Measurements from ENCODE around the gene ELMOD3.
"Not testable (repeated sequence)": the region's sequence is repeated elsewhere in the genome, so short reads cannot be mapped to it uniquely, and the experiment has no call there.

Gene ELMOD3

DNA sequence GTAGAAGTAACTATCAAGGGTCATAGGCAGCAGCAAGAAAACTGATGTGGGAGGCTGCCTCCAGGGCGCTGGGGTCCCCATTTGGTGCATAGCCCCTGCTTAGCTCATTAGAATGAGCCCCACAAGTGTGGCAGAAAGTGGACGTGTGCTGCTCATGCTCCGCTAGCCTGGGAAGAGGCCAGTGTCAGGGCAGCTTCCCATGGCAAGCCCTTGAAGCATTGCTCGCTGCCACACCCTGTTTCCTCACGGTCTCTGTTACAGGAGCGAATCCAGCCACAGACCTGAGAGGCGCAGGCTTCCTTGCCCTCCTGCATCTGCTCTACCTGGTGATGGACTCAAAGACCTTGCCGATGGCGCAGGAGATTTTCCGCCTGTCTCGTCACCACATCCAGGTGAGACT is 22.5 kb downstream of the ELMOD3 start:
- no peak for DNase-seq

DNA sequence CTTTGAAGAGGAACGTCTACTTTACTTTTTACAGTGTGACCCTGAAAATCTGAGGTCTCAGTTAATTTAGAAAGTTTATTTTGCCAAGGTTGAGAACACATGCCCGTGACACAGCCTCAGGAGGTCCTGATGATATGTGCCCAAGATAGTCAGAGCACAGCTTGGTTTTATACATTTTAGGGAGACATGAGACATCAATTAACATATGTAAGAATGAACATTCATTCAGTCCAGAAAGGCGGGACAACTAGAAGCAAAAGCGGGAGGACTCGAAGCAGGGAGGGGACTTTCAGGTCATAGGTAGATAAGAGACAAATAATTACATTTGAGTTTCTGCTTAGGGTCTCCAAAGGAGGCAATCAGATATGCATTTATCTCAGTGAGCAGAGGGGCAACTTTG is 23.7 kb downstream of the ELMOD3 start:
- no peak for DNase-seq

DNA sequence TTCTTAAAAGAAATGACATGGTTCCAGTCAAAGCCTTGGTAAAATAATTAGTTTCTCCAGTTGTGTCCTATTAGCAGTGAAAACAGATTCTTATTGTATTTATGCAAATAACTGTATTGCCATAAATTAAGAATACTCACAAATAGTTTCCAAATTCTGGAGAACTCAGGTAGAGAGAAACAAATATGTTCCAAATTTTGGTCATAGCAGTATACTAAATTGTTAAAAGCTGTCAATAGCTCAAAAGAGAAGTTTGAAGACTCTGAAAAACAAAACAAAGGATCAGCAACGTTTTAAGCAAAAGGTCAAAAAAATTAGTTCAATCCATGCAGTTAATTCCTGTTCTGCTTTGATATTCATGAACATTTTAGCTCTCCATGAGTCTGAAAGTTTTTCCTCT is 25.5 kb downstream of the ELMOD3 start:
- DNase-seq, result no peak

DNA sequence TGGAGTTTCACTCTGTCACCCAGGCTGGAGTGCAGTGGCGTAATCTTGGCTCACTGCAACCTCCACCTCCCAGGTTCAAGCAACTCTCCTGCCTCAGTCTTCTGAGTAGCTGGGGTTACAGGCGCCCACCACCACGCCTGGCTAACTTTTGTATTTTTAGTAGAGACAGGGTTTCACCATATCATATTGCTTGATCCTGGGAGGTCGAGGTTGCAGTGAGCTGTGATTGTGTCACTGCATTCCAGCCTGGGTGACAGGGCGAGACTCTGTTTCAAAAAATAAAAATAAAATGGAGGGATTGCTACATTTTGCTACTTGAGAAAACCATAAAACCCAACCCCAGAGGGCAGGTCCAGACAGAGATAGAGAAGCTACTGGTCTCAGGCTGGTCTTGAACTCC is 28.6 kb downstream of the ELMOD3 start:
- not testable (repeated sequence) for DNase-seq

DNA sequence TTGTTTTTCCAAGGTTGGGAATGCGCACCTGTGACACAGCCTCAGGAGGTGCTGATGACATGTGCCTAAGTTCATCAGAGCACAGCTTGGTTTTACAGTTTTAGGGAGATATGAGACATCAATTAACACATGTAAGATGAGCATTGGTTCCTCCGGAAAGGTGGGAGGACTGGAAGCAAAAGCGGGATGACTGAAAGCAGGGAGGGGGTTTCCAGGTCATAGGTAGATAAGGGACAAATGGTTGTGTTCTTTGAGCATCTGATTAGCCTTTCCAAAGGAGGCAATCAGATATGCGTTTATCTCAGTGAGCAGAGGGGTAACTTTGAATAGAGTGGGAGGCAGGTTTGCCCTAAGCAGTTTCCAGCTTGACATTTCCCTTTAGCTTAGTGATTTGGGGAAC is 29.3 kb downstream of the ELMOD3 start:
- DNase-seq, result no peak

DNA sequence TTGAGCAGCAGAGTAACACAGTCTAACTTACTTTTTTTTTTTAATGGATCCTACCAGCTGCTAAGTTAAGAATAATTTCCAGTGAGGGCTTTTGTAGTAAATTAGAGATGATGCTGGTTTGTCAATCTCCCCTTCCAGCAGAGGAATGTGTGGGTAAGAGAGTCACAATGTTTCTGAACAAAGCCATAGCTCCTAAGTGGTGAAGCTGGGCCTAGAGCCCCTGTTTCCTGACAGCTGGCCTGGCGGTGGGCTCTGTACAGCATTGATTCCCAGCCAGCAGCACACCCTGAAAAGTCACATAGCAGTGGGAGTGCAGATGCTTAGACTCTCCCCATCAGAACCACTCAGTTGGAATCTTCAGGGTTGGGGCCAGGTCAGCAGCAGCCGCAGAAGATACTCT is 31.2 kb downstream of the ELMOD3 start:
- DNase-seq, result no peak

DNA sequence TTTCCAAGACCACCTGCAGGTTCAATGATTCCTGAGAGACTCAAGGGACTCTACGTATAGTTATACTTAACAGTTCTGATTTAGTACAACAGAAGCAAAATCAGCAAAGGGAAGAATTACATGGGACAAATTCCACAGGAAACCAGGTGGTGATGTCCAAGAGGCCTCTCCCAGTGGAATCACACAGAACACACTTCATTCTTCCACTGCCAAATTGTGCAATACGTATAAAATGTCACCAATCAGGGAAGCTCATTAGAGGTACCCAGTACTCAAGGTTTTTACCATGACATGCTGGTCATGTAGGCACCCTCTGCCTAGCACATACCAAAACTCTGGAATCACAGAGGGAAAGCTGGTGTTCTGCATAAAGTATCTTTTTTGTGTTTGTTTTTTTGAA is 33.2 kb downstream of the ELMOD3 start:
- no peak for DNase-seq

DNA sequence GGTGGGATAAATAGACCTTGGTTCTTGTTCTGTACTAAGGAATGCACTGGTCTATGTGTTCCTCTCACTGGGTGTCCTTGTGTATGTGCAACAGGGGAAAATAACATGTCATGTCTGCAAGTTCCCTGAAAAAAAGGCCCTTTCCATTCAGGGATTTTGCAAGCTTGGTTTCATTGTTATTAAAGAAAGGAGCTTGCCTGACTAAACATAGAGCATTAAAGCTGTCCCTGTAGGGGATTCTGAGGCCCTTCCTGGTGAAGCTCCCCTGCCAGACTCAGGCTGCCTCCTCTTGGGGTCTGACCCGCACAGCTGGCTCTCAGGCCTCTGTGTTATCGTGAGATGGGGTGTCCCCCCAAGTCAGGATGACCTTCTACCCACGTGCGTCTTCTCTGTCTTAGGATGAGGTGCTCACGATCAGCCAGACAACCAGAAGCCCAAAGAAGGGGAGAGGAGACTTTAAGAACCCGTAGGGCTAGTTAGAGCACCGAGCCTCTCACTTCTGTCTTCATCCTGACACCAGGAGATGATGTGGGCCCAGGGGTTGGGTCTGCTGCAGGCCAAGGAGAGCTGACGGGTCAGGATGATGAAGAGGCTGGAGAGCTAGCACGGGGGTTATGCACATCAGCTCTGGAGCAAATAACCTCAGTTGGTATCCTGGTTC is 34.4 kb downstream of the ELMOD3 start:
- DNase-seq, result no peak

DNA sequence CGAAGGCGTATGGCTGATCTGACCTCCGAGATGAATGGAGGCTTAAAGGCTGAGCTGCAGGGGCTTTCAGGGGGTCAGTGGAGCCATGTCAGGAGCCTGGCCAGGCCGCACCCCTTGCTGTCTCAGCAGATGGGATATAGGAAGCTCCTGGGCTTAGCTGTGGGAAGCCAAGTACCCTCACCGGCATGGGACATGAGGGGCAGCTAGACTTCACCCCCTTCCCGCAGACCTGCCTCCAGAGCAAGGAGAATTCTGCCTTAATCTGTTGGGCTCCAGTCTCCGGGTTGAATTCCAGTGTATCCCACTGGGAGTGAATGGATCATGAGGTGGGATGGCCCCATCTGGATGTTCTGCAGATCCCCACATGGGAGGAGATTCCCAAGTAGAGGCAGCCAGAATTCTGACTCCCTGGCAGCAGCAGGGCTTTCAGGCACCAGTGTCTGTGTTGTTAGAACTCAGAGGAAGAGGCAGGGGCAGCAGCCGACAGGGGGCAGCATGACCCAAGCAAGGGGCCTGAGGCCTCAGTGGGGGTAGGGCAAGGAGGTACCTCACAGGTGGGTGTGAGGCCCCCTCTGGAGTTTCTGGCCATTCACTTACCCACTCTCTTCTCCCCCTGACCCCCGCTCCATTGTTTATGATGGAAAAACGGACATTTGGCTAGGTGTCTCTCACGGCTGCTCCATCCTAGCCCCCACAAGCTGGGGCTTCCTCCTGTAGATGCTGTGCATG is 36.5 kb downstream of the ELMOD3 start:
- peak; percentile 57 for DNase-seq

DNA sequence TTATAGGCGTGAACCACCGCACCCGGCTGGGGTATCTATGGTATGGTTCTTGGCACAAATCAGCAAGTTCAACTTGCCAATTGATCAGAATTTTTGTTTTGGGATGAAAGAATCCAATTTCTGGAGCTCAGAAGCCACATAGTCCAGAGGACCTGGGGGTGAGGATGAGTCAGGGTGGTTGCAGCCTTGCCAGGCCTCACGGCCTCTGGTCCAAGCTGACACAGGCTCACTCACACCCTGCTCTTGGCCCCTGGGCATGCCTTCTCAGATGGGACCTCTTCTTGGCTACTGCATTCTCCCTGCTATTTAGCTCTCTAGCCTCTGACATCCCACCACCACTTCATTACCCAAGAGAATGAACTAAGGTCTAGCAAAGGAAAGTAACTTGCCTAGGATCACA is 39.3 kb downstream of the ELMOD3 start:
- no peak for DNase-seq

DNA sequence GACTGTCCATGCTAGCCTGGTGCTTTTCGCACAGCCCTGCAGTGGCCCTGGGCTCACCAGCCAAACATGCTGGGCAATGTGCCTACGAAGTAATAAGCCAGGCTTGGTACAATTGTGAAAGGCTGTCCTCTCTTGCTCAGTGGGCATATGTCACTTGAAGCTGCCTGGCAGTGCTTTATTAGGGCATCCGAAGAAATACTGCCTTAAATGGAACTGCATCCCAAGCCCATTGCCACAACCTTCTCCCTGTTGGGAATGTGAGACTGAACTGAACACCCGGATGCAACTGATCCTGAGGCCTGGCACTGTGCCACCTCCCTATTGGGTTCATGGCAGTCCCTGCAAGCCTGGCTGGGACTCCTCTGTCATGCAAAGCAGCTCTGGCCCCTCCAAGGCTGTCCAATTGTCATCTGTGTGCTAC is 39.7 kb downstream of the ELMOD3 start:
- DNase-seq, result no peak

DNA sequence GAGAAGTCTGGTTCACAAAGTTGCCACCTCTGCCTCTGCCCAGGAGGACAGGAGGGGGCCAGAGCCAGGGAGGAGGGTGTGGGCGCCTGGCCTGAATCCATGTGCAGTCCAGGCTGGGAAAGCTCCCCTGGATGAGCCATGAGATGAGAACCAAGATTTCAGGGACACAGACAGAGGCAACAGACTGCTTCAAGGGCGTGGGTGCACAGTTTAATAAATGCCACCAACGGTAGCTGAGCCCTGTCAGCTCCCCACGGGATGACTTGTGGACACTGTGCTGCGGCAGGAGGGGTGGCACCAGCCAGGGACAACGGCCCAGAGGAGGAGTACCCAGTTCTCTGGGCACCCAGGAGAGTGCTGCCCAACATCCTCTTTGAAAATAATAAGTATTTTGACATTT is 40.4 kb downstream of the ELMOD3 start:
- no peak for DNase-seq

DNA sequence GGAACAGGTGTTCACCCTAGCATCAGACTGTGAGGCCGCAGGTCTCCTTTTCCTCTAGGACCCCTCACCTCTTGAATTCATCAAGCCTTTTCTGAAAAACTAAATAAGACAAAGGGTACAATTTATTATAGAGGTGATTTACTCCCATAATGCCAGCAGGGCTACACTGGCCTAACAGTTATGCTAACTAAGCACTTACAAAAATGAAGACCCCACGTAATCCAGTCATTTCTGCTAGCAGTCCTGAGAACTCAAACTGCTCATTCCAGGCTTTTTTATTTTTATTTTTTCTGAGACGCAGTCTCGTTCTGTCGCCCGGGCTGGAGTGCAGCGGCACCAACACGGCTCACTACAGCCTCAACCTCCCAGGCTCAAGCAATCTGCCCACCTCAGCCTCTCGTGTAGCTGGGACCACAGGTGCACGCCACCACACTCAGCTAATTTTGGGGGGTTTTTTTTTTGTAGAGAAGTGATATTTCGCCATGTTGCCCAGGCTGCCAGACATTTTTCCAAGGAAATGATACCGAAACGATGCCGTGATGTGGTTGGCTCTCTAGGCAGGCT is 41.4 kb downstream of the ELMOD3 start:
- no peak for DNase-seq

DNA sequence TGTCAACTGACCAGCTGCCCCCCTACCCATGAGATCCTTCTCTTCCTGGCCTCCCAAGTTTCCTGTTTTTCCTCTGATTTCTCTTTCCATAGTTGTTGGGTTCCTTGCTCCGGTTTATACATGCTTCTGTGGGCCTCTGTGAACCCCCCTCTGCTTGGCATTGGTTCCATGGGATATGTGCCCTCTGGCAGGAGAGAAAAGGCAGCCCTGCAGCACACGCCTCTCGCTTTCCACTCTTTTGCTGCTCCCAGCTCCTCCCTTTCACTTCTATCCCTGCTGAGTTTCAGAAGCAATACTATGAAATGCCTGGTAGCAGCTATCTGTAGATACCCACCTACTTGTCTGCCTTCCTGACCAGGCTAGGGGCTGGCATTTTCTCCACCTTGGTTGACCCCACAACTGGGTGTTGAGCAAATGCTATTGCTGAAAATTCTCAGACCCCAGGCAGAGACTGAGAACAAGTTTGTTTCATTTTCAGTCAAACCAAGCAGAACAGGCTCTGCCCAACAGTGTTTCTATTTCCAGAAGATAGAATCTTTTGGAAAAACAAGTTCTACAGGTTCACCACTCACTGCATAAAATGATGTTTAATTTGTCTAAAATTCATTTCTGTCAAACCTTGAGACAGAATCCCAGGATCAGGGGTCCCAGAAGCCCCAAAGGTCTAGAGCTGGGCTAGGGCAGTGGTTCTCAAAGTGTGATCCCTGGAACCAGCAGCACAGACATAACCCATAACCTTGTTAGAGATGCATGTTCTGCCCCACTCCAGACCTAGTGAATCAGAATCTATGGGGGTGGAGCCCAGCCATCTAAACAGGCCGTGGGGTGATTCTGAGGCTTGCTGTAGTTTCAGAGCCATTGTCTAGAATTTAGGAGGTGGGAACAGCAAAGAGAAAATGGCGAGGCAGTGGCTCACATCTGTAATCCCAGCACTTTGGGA is 42.2 kb downstream of the ELMOD3 start:
- DNase-seq, result no peak

DNA sequence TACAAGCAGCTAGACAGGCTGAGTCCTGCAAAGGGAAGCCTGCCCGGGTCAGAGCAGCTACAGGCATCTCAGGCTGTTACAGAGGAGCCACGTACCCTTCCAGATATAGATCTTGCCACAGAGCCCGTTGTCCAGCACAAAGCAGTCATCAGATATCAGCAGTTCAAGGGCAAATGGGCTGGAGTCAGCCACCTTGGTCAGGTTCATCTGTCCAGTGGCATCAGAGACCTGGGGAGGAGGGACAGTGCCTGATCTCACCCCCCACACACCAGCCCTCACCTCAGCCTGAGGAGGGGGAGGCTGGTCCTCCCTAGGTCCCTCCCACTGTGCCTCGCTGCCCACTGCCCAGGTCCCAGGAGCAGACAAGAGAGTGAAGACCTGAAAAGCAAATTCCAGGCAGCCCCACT is 43.4 kb downstream of the ELMOD3 start:
- no peak for DNase-seq

DNA sequence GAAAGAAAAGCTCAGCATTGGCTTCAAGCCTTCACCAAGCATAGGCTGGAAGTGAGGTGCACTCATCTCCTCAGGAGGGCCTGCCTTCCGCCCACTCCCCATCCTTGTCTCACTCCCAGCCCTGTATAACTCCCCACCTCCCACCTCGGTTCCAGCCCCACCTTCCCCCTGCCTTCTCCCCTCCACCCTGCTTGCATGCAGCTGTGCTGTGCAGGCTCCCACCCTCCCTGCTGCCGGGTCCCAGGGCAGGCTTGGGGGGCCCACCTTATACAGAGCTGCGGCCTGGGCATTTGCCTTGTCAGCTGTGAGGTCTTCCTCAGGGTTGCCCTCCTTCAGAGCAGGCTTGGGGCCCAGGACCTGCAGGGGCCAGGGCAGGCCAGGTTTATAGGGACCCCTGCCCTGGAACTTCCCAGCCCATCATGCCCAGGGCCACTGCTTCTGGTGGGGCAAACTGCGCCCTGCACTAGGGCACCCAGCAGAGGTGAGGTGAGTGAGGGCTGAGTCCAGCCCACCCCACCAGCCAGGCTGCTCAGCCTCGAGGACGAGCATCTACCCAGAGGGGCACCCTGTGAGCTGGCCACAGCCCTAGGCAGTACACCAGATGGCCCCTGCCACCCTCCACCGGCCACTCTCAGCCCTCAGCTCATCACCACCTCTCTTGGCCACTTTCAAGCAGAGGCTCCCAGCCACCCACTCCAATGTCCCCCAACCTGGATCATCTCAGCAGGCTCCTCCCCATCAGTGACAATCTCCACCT is 44.0 kb downstream of the ELMOD3 start:
- no peak for DNase-seq

DNA sequence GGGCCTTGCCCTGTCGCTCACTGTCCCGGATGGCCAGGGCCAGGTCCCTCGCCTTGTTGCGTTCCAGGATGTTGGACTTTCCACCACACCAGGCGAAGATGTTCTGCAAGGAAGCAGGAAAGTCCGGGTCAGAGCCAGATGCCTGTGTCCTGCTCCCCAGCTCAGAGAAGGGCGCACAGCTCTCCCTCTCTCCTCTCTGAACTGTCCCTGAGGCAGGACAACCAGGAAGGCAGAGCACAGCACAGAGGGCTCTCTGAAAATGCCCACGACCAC is 44.5 kb downstream of the ELMOD3 start:
- no peak for DNase-seq

DNA sequence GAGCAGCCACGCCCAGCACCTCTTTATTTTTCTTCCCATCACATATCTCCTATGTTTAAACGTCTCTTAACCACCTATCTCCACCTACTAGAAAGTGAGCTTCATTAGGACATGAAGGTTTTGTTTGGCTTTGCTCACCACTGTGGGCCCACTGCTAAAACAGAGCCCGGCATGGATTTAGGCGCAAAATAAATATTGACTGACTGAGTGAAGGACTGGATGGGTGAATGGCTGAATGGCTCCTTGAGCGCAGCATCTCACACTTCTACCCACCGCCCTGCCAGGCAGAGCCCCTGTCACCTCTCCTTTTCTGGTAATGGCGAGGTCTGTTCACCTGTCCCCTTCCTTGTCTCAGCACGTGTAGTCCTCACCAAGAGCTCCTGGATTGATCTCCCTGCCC is 45.5 kb downstream of the ELMOD3 start:
- DNase-seq, result no peak

DNA sequence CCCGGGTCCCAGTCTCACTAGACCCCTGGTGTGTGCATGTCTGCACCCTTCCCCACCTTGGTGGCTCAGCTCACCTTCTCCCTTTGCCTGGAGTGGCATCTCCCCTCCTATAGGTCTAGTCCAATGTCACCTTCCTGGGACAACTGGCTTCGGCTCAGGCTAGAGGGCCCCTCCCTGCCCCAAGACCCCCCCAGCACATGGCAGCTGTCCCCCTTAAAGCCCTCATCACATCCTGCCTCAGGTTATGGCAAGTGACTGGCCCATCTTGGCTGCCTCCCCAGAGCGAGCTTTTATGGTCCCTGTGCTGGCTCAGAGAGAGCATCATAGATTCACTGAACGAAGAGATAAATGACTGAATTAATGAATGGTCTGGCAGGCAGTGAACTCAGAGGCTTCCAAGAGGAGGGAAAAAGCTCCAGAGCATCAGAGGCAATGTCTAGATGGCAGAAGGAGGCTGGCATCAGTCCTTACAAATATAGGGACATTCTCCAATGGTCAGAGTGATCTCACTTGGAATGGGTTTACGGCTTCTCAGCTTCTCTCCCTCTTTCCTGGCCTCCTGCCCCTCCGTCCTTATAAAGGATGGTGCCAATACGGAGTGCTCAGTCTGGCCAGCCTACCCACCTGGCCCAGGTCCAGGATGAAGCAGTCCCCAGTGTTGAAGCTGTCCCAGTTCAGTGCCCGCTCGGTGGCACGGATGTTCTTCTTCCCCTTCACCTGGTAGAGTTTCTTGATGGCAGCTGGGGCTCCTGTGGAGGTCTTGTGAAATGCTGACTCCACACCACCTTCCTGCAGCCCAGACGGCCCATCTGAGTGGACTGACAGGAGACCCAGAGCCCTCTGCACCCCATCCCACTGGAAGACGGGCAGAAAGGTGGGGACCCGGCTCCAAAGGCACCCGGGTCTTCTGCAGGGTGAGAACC is 46.2 kb downstream of the ELMOD3 start:
- no peak for DNase-seq

DNA sequence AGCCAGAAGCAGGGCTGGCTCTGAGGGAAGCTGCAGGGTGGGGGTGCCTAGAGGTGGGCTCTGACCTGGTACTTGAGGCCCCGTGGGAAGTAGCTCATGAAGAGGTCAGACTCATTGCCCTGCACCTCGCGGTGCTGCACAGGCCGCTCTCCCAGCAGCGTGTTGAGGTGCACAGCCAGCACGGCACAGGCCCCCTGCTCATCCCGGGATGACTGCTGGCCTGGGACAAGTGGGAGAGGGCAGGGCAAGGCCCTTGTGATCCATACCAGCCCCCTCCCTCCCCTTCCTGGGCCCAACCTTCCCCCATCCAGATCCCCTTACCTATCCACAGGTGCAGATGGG is 46.9 kb downstream of the ELMOD3 start:
- no peak for DNase-seq

DNA sequence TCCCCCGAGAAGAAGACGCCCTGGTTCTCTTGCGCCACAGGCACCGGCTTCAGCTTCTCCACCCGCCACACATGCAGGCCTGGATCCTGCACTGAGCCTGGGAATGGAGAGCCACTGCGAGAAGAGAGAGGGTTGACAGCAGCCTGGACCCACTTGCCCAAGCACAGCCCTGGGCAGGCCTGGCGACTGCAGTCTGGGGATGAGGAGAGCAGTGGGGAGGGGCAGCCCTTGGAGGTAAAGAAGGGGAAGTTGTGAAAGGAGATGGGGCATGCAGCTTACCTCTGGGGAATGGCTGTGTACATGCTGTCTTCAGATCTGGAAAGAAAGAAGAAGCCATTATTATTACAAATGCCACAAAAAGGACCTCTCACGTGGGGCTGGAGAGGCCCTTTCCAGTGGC is 47.3 kb downstream of the ELMOD3 start:
- no peak for DNase-seq

Measured in activated CD4-positive, alpha-beta T cell treated with anti-CD3 and anti-CD28 coated beads for 1 hour (primary cell).